ENCODE results near the gene EVX1.

The EVX1 gene

GRCh38 chr7:27250557-27251070, 8.0 kb downstream of the EVX1 start:
- no peak for DNase-seq

GRCh38 chr7:27251136-27251651, 8.6 kb downstream of the EVX1 start:
- no peak for DNase-seq

DNA sequence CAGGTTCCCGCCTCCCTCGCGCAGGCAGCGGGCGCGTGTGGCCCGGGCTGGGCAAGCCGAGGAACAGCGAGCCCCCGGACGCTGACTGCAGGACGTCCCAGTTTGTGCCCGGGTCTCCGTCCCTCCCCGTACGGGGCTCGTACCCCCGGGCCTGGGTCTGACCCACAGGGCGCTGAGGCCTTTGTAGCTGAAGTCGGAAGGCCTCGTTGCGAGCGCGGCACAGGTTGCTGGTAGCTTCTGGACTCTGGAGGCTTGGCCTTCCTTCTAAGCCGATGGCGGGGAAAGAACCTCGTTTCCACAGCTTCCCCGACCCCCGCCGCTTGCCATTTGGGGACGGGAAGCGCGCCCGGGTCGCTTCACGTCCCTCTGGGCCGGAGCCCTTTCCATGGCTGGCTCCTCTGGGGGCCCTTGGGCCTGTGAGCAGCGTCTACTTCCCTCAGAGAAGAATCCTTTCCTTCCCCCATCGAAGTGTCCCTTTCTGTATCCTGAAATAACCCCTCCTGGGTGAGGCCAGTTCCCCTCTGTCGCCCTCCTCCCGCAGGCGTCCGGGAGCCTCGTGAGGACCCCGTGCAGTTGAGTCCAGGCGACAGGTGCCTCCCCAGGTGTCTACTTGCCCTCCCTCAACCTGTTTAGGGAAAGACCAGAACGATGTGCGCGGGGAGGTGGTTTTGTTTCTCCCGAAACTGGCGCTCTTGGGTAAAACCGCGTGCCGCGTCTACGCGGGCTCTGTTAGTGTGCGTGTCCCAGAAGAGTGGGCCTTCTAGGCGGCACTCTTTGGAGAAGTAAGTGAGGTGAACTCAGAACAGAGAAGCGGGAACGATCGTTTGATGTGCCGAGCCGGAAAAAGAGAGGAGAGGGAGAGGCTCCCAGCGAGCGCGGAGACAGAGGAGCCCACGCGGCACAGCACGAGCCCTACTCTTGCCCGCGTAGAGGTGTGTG, 9.3 kb downstream of the EVX1 start:
- DNase-seq: no peak

- no peak for DNase-seq
Observed at GRCh38 chr7:27254625-27255024, 12.0 kb downstream of the EVX1 start.

GRCh38 chr7:27260211-27260610, 17.6 kb downstream of the EVX1 start:
- DNase-seq: no peak

DNA sequence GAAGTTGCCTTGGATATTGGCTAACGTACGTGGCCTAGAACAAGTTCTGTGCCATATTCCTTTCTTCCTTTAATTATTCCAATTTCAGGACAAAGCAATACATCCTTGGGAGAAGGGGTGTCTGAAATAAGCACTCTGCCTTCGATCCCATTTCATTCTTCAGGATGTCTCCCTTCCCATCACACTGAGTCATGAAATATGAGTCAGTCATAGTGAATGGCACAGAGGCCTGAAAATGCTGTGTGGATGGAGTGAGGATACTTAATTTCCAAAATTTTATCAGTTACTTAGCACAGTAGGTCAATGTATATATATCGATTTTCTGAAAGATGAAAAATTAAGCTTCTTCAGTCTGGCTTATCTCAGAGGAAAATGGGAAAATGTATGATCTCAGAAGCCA, 19.5 kb downstream of the EVX1 start:
- no peak for DNase-seq

DNA sequence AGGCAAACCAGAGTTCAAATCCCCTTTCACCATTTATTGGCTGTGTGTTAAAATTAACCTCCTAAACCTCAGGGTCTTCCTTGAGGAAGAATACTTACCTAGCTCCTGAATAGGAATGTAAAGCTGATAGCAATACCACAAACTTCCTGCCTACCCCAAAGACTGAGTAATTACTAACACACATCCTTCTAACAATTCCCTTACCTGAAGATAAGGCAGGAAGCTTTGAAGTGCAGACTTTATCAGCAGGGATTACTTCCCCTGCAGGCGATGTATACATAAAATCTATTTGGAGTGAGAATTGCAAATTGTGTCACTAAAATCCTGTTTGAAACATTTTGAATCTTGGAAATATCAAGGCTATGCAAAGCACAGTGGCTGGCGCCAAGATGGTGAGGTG, 21.2 kb downstream of the EVX1 start:
- DNase-seq: no peak

DNA sequence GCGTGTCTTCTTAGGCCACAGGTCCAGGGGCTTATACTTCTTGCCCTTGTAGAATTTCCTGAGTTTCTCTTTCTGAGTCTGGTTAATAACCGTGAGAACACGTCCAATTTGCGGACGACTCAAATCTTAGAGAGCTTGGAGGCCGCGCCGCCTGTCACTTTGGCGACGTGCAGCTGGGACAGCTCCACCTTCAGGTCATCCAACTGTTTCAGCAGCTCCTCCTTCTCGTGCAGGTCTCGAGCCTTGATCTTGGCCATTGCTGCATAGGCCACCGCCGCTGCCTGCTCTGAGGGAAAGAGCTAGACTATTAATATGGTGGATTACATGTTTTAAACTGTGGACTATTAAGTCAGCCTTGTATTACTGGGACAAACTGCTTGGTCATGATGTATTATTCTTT, 26.9 kb downstream of the EVX1 start:
- DNase-seq: no peak

DNA sequence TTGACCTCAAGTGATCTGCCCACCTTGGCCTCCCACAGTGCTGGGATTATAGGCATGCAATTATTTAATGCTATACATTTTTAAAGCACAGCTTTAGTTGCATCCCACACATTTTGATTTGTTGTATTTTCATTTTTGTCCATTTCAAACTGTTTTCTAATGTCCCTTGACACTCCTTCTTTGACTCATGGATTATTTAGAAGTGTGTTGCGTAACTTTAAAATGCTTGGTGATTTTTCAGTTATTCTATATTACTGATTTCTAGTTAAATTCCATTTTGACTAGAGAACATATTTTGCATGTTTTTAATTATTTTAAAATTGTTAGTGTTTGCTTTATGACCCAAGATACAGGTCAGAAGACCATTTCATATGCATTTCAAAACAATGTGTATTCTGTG, 28.8 kb downstream of the EVX1 start:
- DNase-seq: no peak

- no peak for DNase-seq
Observed at GRCh38 chr7:27277628-27278027, 35.0 kb downstream of the EVX1 start.

GRCh38 chr7:27283558-27283957, 41.0 kb downstream of the EVX1 start:
- no peak for DNase-seq

DNA sequence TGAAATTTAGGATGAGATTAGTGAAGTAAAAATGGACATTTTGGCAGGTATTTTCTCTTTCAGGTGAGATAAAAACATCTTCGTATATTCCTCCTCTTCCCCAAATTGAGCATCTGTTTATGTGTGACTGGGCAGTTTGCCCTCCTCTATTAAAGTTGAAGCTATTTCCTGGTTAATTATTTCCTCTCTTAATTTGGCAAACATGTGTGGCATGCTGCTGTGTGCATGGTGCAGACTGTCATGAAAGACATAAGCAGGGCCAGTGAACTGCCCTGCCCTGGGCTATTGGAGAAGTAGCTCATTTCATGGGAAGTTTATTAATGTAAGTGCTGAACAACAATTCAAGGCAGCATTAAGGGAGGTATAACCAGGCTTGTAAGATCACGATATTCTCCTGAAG, 52.6 kb downstream of the EVX1 start:
- DNase-seq: no peak

DNA sequence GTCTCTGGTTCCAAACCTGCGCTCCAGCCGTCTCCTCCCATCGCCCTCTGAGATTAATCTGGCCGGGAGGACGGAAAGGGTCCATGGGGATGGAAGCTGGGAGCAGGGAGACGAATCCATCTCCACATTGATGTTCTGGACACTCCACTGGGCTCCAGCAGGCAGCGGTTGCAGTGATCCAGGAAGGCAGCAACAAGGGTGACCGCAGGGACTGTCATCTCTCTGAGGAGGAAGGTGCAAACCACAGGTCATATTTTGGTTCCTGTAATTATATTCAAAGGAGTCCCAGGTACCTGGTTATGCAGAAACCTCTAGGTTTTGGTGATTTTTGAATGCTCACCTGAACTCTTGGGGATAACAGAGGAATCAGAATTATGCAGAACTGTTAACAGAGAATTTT, 54.8 kb downstream of the EVX1 start:
- DNase-seq: no peak

Measured in NCI-H774 (cell line).